SK-N-SH (cell line): ENCODE measurements around the gene UBE2G2.

Source experiments
- IRF3 ChIP-seq: fragments of 150-350 bp; IDR thresholded peaks from 2 replicates; pipeline ENCODE4 v1.6.1; 2016; ENCODE audit warnings: mild to moderate bottlenecking, low read depth, low read length
- POLR2AphosphoS5 ChIP-seq: IDR thresholded peaks from 2 replicates; pipeline ENCODE4 v1.6.1; 2012; ENCODE audit warnings: low read depth, low read length
- RCOR1 ChIP-seq: fragments of 150-350 bp; IDR thresholded peaks from 2 replicates; pipeline ENCODE4 v1.6.1; 2017; ENCODE audit warnings: antibody characterized with exemption, low read length
- USF2 ChIP-seq: fragments of 150-350 bp; IDR thresholded peaks from 2 replicates; pipeline ENCODE4 v1.6.1; 2017; ENCODE audit warnings: antibody characterized with exemption, low read length, low read depth, borderline replicate concordance
- YY1 ChIP-seq: IDR thresholded peaks from 2 replicates; pipeline ENCODE4 v1.4.0; 2012; ENCODE audit warnings: low read depth, mild to moderate bottlenecking
- TF ChIP-seq, protein P1 (sequence below): fragments of 200-600 bp; sonication (generic); IDR thresholded peaks from 2 replicates; pipeline ENCODE4 v1.6.1; 2017; ENCODE audit warnings: antibody characterized with exemption, mild to moderate bottlenecking, moderate library complexity
- TF ChIP-seq, protein P2 (sequence below): IDR thresholded peaks from 2 replicates; pipeline ENCODE4 v1.4.0; 2012; ENCODE audit warnings: low read depth, borderline replicate concordance

GRCh38 chr21:44805226-44805625, 3.6 kb upstream of the UBE2G2 start:
- TF ChIP-seq, protein P1, sequence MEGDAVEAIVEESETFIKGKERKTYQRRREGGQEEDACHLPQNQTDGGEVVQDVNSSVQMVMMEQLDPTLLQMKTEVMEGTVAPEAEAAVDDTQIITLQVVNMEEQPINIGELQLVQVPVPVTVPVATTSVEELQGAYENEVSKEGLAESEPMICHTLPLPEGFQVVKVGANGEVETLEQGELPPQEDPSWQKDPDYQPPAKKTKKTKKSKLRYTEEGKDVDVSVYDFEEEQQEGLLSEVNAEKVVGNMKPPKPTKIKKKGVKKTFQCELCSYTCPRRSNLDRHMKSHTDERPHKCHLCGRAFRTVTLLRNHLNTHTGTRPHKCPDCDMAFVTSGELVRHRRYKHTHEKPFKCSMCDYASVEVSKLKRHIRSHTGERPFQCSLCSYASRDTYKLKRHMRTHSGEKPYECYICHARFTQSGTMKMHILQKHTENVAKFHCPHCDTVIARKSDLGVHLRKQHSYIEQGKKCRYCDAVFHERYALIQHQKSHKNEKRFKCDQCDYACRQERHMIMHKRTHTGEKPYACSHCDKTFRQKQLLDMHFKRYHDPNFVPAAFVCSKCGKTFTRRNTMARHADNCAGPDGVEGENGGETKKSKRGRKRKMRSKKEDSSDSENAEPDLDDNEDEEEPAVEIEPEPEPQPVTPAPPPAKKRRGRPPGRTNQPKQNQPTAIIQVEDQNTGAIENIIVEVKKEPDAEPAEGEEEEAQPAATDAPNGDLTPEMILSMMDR: no peak
- TF ChIP-seq, protein P2, sequence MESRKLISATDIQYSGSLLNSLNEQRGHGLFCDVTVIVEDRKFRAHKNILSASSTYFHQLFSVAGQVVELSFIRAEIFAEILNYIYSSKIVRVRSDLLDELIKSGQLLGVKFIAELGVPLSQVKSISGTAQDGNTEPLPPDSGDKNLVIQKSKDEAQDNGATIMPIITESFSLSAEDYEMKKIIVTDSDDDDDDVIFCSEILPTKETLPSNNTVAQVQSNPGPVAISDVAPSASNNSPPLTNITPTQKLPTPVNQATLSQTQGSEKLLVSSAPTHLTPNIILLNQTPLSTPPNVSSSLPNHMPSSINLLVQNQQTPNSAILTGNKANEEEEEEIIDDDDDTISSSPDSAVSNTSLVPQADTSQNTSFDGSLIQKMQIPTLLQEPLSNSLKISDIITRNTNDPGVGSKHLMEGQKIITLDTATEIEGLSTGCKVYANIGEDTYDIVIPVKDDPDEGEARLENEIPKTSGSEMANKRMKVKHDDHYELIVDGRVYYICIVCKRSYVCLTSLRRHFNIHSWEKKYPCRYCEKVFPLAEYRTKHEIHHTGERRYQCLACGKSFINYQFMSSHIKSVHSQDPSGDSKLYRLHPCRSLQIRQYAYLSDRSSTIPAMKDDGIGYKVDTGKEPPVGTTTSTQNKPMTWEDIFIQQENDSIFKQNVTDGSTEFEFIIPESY: no peak
- no peak for TF ChIP-seq USF2
- TF ChIP-seq YY1: no peak
- no peak for TF ChIP-seq RCOR1
- TF ChIP-seq IRF3: no peak
- TF ChIP-seq POLR2AphosphoS5: no peak
